NCI-H510A (cell line): ENCODE results near the gene LATS1.
A peak's percentile ranks its signal among the peaks of the same experiment; 100 is the strongest.
"Not testable (repeated sequence)": the region's sequence is repeated elsewhere in the genome, so short reads cannot be mapped to it uniquely, and the experiment has no call there.

Experiments
- DNase-seq: peaks from one replicate; lab custom pipeline; 2025; lab: John Stamatoyannopoulos, UW

LATS1 gene

DNA sequence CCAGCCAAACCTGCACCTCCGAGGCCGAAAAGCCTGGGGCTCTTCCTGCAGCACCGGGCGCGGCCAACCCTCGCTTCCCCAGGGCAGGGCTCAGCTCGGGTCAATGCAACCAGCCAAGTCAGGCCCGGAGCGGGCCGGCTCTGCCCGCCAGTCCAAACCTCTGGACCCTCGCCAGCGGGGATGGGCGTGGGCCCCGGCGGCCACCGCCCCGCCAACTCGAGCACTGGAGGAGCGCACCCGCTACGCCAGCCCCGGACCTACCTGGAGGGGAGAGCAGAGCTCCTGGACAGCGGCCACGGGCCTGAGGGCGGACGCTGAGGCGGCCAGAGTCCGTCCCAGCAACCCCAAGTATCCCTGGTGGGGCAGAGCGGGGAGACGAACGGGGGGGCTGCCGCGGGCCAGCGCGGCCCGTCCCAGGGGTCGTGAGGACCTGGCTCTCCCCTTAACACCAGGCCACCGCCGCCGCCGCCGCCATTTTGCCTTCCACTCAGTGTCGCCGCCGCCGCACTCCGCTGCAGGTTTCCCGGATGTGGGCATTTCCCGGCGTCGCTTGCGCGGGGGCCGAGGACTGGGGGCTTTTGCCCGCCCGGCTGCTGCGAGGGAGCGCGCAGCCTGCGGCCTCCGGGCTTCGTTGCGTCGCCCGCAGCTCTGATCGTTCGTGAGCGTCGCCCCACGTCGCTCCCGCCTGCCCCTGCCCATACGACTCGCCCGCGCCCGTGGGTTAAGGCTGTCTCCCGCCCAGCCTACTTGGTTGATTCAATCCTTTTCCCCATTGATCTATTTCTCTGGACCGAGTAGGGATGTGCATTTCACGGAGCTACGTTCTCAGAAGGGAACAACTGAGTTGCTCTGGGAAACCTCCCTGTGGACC, at the start of gene LATS1:
LATS1 (minus strand) TSS at position 514 of the 871 bp plus-strand sequence. CDS start 15,975 bp downstream, outside the sequence.
- peak; percentile 52 for DNase-seq

GRCh38 chr6:149766156-149766769, 48.4 kb upstream of the LATS1 start:
- DNase-seq = no peak

DNA sequence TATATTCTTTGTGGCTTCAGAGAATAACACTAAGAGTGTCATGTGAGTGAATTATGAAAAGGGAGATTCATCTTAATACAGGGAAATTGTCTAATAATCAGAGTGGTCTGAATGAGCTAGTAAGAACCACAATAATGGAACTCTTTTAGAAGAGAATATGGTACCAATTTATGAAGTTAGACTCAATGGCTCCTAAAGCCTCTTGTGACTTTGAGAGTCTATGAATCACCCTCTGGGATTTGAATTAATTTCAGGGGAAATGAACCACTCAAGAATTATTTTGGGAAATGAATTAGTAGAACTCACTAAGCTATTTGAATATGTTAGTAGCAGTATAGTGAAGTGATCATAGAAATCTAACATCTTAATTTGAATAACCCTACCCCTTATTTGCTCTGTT, 46.0 kb upstream of the LATS1 start:
- no peak for DNase-seq

- no peak for DNase-seq
Observed at GRCh38 chr6:149761438-149761837, 43.5 kb upstream of the LATS1 start.

DNA sequence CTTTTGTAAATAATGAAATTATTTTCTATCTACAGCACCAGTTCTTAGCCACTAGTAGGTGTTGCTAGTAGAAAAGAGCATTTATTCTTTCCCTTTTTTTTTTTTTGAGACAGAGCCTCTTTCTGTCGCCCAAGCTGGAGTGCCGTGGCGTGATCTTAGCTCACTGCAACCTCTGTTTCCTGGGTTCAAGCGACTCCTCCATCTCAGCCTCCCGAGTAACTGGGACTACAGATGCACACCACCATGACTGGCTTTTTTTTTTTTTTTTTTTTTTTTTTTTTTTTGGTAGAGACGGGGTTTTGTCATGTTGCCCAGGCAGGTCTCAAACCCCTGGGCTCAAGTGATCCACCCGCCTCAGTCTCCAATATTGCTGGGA, 38.3 kb upstream of the LATS1 start:
- DNase-seq = no peak

- no peak for DNase-seq
Observed at GRCh38 chr6:149755300-149756260, 37.7 kb upstream of the LATS1 start.

DNA sequence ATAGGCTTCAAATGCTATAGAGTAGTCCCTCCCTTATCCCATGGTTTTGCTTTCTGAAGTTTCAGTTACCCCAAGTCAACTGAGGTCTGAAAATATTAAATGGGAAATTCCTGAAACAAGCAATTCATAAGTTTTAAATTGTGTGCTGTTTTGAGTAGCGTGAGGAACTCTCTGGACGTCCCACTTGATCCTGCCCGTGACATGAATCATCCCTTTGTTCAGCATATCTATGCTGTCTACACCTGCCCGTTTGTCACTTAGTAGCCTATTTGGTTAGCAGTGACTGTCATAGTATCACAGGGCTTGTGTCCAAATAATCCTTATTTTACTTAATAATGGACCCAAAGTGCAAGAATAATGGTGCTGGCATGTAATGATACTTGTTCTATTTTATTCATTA, 36.6 kb upstream of the LATS1 start:
- no peak for DNase-seq

DNA sequence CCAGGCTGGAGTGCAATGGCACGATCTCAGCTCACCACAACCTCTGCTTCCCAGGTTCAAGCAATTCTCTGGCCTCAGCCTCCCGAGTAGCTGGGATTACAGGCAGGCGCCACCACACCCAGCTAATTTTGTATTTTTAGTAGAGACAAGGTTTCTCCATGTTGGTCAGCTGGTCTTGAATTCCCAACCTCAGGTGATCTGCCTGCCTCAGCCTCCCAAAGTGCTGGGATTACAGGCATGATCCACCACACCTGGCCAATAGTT, 35.4 kb upstream of the LATS1 start:
- DNase-seq = not testable (repeated sequence)

DNA sequence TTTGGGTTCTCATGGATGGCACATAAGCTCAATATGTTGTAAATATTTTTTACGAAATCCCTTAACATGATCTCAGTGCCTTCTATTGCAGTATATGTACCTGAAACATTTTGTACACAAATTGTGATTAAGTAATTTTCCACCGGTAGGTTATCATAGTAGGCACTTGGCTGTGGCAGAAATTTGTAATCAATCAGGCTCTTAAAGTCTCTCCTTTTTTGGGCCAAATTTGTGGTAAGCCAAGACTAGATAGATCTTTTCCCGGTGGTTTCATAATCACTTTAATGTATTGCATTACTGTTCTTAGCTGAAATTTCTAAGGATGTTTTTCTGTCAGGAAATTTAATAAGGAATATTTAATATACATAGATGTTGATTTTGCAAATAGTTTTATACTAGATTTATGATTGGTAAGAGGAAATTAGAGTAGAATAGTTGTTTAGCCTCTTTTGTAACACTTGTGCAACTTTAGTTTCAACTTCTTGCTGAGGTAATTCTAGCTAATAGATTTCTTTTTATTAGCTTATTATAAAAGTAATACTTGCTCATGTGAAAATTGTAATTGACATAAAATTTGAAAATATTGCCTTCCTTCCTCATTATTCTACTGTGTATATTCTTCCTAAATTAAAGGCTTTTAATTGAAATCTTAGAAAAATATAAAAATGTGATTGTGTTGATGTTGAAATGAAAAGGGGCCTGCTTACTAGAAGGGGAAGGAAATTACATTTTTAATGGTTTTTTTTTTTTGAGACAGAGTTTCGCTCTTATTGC, 34.9 kb upstream of the LATS1 start:
- no peak for DNase-seq

- DNase-seq = not testable (repeated sequence)
Observed at GRCh38 chr6:149751920-149752319, 34.0 kb upstream of the LATS1 start.

DNA sequence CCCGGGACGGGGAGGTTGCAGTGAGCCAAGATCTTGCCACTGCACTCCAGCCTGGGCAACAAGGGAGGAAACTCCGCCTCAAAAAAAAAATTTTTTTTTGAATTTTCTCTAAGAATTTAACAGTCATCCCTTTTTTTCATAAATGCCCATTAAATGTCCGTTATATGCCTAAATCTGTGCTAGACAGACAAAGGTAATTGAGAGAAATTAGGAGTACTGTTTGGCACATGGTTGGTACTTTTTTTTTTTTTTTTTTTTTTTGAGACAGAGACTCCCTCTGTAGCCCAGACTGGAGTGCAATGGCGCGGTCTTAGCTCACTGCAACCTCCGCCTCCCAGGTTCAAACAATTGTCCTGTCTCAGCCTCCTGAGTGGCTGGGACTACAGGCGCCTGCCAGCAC, 33.3 kb upstream of the LATS1 start:
- no peak for DNase-seq

DNA sequence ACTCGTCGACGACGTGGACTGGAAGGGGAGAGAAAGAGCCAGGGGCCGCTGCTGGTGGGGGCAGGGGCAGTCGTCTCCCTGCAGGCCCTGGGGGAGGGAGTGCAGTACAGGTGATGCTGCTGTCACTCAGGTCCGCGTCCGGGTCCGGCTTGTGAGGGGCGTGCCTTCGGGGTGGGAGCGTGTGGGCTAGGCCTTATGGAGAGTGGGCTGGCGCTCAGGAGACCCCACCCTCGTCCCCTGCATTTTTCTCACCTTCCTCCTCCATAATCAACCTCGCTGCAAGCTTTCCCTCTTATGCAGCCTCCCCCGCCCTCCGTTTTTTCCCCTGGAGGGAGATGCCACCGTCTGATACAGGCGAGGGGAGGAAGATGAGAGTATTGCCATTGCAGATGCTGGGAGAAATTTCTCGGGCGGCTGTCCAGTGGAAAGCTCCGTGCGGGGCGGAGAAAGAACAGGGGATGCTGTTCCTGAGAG, 32.3 kb upstream of the LATS1 start:
- DNase-seq = peak; percentile 48

DNA sequence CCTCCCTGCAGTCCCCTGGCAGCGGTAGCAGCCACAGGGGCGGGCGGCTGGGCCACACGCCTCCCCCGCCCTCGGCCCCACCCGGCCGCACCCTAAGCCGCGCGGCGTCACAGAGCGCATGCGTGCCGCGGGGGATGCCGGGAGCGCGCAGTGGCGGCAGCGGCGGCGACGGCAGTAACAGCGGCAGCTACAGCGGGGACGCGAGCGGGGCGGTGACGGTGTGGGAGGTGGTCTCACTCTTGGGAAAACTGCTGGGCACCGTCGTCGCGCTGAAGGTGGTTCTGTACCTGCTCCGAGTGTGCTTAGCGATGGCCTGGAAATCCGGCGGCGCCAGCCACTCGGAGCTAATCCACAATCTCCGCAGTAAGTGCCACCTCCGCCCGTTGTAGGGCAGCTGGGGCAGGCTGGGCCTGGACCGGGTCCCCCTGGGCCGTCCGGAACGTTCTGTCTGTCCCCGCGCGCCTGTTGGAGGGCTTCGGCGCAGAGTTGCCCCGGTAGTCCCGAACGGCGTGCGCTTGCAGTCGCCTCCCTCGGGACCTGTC, 31.8 kb upstream of the LATS1 start, which contains the start of gene PCMT1:
PCMT1 (plus strand) TSS at position 148 of the 542 bp plus-strand sequence; CDS start at position 309, 161 bp downstream.
- DNase-seq = peak; percentile 81

GRCh38 chr6:149749082-149749593, 31.2 kb upstream of the LATS1 start:
- not testable (repeated sequence) for DNase-seq

GRCh38 chr6:149746147-149746946, 28.4 kb upstream of the LATS1 start, which contains the start of gene NUP43:
Gene NUP43 (minus strand): TSS chr6:149746529. CDS start chr6:149746495, 34 bp downstream.
- DNase-seq = peak; percentile 85

DNA sequence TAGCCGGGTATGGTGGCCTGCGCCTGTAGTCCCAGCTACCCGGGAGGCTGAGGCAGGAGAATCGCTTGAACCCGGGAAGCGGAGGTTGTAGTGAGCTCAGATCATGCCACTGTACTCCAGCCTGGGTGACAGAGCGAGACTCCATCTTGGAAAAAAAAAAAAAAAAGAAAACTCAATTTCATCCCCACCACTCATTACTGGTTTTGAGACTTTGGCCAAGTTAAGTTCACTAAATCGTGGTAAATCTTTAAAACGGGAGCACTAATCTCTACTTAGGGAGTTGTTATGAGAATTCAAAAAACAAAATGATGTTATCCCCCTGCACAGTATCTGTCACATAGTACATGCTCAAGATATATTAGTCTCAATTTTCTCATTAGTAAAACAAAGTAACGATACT, 27.4 kb upstream of the LATS1 start:
- DNase-seq = not testable (repeated sequence)

DNA sequence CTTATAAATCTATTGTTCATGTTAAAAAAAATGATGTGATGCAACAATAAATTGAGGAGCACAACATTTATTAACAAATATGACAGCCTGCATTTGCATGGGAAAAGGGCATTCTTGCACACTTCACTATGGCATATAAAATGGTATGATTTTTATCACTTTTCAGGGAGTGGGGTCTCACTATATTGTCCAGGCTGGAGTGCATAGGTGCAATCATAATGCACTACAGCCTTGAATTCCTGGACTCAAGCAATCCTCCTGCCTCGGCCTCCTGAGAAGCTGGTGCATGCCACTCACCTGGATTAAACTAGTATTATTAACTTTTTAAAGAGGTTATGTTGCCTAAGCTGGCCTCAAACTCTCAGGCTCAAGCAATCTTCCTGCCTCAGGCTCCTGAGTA, 17.0 kb upstream of the LATS1 start:
- DNase-seq = no peak

- DNase-seq = no peak
Observed at GRCh38 chr6:149733089-149733720, 15.3 kb upstream of the LATS1 start.

DNA sequence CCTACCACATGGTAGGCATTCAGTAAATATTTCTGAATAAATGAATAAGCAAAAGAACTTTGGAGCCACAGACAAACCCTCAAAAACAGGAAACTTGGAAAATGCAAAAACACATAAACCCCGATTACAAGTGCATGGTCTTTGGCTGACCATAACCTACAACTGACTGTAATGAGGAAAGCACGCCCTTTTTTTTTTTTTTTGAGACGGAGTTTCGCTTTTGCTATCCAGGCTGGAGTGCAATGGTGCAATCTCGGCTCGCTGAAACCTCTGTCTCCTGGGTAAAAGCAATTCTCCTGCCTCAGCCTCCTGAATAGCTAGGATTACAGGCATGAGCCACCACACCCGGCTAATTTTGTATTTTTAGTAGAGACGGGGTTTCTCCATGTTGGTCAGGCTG, 11.9 kb upstream of the LATS1 start:
- DNase-seq = no peak
